ENCODE results near the gene SLCO2B1.

Gene SLCO2B1

GRCh38 chr11:75144716-75145014 lies 6.2 kb upstream of the SLCO2B1 start:
- no peak for DNase-seq (ENCODE audit: low read depth, low spot score)

DNA sequence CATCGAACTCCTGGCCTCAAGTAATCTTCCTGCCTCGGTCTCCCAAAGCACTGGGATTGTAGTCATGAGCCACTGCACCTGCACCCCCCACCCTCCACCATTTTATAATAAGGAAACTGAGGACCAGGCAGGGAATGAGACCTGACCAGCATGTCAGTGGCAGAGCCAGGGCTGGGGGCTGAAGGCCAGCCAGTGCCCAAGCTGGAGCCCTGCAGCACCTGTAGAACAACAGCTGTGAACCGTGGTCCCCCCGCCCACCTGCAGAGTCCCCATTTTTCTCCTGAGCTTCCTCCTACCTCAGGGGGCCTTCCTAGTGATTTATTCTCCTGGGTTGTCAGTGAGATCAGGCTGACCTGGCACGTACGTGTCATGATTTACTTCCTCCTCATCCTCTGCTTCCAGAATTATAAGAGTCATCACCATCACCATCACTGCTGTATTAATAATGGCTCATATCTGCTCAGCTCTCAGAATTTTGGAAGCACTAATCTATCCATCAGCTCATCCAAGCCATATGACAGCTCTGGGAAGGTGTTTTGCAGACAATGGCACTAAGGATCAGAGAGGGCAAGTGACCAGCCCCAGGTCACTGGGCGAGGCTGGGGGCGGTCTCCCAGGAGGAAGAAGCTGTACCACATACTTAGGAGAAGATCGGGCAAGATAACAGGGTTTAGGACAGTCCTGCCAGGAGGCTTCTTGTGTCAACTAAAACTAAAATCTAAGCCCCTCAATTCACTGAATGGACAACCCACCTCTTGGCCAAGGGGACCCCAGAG lies 5.5 kb upstream of the SLCO2B1 start:
- no peak for DNase-seq (ENCODE audit: low read depth, low spot score)

GRCh38 chr11:75145972-75146519 lies 4.9 kb upstream of the SLCO2B1 start:
- no peak for DNase-seq (ENCODE audit: low read depth, low spot score)

DNA sequence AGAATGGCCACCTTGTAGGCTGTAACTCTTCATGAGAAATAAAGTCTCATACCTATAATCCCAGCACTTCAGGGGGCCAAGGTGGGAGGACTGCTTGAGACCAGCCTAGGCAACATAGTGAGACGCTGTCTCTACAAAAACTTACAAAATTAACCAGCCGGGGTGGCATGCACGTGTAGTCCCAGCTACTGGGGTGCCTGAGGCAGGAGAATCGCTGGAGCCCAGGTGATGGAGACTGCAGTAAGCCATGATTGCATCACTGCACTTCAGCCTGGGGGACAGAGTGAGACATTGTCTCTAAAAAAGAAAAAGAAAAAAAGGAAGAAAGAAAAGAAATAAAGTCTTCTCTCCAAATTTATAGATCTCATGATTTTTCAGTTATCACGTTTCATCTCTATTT lies 4.2 kb upstream of the SLCO2B1 start:
- no peak for DNase-seq (ENCODE audit: low read depth, low spot score)

GRCh38 chr11:75147191-75147874 lies 3.6 kb upstream of the SLCO2B1 start:
- no peak for DNase-seq (ENCODE audit: low read depth, low spot score)

DNA sequence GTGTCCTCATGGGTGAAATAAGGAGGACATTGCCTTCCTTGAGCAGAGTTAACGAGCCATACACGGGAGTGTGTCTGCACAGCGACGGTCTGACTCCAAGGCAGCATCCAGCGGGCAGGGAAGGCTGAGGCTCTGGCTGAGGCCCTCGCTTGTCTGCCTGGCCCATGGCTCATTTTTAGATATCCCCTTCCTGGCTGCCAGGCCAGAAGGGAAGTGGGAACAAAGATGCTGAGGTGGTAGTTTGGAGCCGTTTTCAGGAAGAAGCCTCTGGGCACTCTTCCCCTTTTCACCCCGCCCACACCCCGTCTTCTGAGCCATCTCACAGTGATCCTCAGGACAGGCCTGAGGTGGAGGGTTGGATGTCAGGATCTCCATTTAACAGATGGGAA lies 3.0 kb upstream of the SLCO2B1 start:
- DNase-seq (ENCODE audit: low read depth, low spot score): no peak

DNA sequence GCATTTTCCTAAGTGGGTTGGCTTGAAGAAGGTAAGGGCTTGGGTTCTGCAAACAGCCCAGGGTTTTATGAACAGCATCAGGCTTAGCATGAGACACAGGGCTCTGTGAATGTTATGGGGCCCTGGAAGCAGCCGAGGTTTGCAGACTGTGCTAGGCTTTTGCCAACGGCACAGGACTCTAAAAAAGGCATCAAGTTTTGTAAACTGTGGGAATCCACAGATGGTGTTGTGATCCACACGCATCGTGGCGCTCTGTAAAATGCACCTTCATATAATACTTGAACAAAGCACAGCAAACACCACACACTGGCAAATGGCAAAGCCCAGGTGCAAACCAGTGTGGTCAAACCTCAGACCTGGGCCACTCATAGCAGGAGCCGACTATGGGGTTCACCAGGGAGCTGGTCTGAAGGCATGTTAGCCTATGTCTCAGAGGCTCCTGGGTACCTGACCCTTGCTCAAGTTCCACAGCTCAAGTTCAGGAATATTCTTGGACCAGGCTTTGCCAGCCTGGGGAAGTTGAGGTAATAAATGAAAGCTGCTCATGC lies 2.4 kb upstream of the SLCO2B1 start:
- no peak for DNase-seq (ENCODE audit: low read depth, low spot score)

GRCh38 chr11:75149766-75150465 lies 991 bp upstream of the SLCO2B1 start:
- no peak for DNase-seq (ENCODE audit: low read depth, low spot score)

DNA sequence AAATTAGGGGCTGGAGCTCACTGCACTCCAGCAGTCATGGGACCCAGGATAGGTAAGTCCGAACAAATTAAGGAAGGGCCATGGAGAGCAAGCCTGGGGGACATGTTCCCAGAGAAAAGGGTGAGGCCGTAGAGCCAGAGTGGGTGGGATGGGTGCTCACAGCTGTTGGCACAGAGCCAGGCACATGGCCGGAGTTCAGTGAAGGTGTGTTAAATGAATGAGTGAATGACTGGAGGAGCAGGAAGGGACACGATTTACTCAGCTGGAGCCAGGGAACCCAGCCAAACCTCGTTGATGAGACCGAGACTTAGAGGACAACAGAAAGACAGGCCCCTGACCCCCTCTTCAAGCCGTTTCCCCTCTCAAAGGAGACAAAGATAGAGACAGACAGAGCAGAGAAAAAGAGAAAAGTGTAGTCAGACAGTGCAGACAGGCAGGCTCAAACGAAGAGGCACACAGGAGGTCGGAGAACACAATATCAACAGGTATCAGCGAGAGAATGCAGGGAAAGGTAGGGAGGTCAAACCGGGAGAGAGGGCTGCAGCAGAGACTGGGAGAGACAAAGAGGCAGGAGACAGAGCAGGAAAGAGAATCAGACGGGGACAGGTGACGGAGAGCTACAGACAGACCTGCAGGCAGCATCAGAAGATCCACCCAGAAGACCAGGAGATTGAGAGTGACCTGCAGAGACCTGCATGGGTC lies 590 bp downstream of the SLCO2B1 start:
- DNase-seq (ENCODE audit: low read depth, low spot score): no peak

DNA sequence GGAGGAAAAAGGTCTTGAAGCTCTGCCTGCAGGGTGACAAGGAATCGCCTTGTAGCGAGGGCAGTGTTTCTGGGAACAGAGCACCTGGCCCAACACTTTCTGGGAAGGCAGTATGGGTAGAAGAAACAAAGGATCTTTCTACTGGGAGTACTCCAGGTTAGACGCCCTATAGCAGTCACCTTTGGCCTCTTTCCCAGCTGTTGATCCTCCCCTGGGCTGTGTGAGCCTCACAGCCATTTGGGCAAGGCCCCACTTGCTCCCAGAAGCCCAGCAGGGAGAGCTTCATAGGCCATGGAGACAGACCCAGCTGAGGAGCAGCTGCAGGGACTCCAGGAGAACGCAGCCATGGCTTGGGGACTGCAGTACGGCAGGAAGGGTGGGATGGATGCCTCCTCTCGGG lies 1.2 kb downstream of the SLCO2B1 start:
- DNase-seq (ENCODE audit: low read depth, low spot score): no peak

DNA sequence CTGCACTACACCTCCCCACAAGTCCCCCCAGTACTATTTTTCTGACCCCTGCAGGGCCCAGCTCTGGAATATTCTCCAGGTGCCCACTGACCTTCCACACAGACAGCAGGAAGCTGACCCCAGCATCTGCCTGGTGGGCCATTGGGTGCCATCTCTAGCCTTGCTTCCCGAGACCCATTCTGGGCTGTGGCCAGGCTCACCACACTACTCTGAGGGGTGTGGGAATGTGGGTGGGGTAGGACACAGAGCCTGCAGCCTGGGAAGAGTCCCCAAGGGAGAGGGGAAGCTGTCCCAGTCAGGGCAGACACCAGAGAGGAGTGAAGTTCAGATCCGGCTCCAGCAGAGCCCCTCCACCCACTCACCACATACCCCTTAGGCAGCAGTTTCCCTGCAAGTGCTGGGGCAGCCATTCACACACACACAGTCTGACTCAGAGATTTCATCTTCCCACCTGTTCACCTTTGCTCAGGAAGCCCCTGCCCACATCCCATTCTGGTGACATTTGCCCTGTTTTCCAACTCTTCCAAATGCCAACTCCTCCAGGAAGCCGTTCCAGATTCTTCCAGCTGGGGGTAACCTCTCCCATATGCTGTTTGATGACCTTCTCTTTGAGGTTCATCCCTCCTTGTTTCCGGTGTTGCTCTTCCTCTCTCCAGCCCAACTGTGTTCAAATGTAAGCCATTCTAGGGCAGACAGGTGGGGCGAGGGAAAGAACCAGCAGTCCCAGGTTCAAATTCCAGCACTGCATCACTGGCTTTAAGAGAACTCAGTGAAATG lies 1.9 kb downstream of the SLCO2B1 start:
- DNase-seq (ENCODE audit: low read depth, low spot score): no peak

DNA sequence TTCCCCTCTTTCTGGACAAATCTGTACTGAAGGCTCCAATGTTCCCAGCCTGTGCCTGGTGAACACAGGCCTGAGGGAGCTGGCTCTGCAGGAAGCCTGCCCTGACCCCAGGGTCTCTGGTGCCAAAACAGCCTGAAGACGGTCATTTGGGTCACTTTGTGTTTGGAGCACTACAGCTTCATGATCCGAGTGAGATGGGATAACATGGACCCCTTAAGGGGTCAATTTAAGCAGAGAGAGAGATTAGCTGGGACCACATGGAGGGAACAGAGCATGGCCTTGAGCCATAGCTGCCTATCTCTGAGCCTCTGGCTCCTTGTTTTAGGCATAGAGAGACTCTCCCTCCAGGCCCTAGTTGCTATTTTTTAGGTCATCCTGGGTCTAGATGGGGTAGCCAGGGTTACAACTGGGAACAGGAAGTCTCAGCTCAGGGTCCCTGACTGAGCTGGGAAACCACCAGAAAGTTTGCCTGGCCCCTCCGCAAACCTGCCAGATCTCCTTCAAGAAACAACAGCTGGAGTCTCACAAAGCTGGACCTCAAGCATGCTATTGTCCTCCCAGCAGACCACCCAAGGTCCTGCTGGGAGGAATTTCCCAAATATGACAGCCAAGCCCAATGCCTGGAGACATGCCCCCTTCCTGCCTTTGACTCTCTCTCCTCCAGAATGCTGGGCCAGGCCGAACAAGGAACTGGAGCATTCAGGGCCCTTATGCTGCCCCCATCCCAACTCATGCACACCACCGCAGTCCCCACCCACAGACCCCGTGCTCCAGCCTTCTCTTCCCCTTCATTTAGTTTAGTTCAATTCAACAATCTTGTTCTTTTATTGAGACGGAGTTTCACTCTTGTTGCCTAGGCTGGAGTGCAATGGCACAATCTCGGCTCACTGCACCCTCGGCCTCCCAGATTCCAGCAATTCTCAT lies 4.0 kb downstream of the SLCO2B1 start:
- DNase-seq (ENCODE audit: low read depth, low spot score): no peak

DNA sequence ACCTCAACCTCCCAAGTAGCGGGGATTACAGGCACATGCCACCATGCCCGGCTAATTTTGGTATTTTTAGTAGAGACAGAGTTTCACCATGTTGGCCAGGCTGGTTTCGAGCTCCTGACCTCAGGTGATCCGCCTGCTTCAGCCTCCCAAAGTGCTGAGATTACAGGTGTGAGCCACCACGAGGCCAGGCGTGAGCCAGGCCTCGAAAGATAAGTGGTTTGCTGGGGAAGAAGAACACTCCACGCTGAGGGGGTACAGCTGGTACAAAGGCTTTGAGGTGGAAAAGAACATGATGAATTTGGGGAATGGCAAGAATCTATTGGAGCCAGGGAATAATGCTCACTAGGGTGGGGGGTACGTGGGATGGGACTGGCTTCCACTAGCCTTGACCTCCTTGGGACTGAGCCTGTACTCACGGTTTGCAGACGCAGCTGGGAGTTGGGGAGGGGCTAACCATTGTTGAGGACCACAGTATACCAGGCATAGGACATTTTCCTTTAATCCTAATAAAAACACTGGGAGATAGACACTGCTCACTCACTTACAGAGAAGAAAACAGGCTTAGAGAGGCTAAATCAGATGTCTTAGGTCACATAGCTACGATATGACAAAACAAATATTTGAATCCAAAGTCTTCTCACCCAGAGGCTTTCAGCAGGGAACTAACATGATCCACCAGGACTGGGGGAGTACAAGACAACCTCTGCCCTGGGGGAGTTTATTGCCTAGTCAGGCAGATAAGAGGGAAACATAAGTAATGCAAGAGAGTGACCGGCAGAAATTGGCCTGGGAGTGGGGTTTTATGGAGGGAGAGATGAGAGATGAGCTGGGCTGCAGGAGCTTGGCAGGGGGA lies 4.9 kb downstream of the SLCO2B1 start:
- DNase-seq (ENCODE audit: low read depth, low spot score): no peak

- no peak for DNase-seq (ENCODE audit: low read depth, low spot score)
These were observed 7.3 kb downstream of the SLCO2B1 start for GRCh38 chr11:75158241-75158640.

DNA sequence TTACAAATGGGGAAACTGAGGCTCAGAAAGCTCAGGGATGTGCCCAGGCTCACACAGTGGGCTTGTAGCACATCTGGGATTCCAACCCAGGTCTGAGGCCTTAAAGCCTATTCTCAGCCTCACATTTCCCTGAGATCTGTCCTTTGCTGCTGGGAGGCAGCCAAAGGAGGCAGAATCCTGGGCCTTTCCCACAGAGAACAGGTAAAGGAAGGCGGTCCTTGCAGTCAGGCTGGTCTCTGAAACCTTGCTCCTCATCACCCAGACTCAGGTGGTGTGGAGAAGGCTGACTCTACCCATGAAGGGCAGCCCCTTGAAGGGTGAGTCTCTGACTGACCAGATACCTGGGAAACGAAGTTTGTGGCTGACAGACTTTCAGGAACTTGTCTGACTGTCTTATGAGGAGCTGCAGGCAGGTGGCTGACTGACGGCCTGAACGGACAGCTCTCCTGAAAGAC lies 7.8 kb downstream of the SLCO2B1 start:
- DNase-seq (ENCODE audit: low read depth, low spot score): no peak

DNA sequence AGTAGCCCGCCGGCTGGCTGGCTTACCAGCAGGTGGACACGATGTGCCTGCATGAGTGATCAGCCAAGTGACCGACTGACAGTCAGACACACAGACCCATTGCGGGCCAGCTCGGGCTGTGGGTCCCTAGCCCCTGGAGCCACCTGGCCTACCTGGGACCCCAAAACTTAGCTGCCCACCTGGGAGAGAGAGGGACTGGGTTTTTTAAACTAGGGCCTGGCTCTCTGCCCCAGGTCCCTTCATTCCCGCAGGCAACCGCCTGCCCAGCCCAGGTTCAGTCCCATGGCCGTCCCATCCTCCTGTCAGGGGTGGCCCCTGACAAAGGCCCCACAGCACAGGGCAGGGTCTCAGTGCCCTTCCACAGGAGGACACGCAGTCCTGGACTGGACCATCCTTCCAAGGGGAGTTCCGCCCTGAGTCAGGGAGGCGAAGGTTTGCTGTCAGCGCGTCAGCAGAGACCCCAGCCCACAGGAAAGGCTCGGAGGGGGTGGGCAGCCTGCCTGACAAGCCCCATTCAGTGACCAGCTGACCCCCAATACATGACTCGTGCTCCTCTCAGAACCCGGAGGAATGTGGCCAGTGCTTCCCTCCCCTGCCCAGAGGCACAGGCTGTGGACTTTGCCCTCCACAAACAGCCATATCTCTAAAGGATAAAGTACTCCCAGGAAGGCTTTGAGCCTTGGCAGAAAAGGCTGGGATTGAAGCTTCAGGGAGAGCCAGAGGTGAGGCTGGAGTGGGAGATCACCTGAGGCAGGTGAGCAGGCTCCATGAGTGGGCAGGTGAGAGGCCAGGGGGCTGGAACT lies 8.4 kb downstream of the SLCO2B1 start:
- DNase-seq (ENCODE audit: low read depth, low spot score): no peak

- DNase-seq (ENCODE audit: low read depth, low spot score): no peak
These were observed 9.4 kb downstream of the SLCO2B1 start for GRCh38 chr11:75160220-75160757.

DNA sequence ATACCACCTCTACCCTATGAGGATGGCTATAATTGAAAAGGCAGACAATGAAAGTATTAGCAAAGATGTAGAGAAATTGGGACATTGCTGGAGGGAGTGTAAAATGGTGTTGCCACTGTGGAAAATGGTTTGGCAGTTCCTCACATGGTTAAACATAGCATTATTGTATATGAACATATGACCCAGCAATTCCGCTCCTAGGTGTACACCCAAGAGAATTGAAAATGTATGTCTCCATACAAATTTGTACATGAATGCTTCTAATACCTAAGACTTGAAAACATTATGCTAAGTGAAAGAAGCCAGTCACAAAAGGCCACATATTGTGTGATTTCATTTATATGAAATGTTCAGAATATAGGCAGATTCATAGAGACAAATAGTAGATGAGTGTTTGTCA lies 10.0 kb downstream of the SLCO2B1 start:
- no peak for DNase-seq (ENCODE audit: low read depth, low spot score)

Measured in brain pericyte (primary cell).